HEK293 (cell line): ENCODE measurements around the gene NAALADL2.

Source experiments
- CTCF ChIA-PET: fragments of 350-600 bp; formaldehyde crosslinking; extraction: SDS; loops from one replicate; lab custom pipeline; 2021; ENCODE audit warnings: antibody characterized with exemption; lab: Yijun Ruan, JAX
- POLR2A ChIA-PET: fragments of 300-600 bp; formaldehyde crosslinking; extraction: SDS; loops from one replicate; lab custom pipeline; 2020; ENCODE audit warnings: antibody characterized with exemption, inconsistent platforms; lab: Yijun Ruan, JAX
- H3K27ac ChIP-seq: fragments of 200-500 bp; sonication (Bioruptor generic); 2 replicates; pipeline ENCODE4 v1.5.1; 2014; ENCODE audit warnings: low read depth, low read length, control low read depth, inconsistent platforms; ENCODE audit errors: extremely low read depth
- H3K36me3 ChIP-seq, 2 experiments: fragments of 200-500 bp in 1 of 2; sonication (Bioruptor generic) in 1 of 2; 1 replicate in 1 of 2; 2 replicates in 1 of 2; pipeline ENCODE4 v1.5.1; 2014 to 2017; ENCODE audit warnings: inconsistent platforms in 2 of 2, low read length in 2 of 2; ENCODE audit not compliant: control insufficient read depth in 2 of 2, insufficient read depth in 1 of 2
- H3K4me1 ChIP-seq: fragments of 200-500 bp; sonication (Bioruptor generic); 2 replicates; pipeline ENCODE4 v1.5.1; 2014; ENCODE audit warnings: mild to moderate bottlenecking, low read length, inconsistent platforms; ENCODE audit not compliant: control insufficient read depth, insufficient read depth
- H3K4me3 ChIP-seq: 2 replicates; pipeline ENCODE4 v1.5.1; 2011; ENCODE audit warnings: low read depth, mild to moderate bottlenecking, control low read depth, low read length, moderate library complexity
- H3K9me3 ChIP-seq: fragments of 200-500 bp; sonication (Bioruptor generic); 2 replicates; pipeline ENCODE4 v1.5.1; 2014; ENCODE audit warnings: low read depth, low read length, inconsistent platforms; ENCODE audit not compliant: control insufficient read depth, insufficient read depth
- ATF2 ChIP-seq: fragments of 450-650 bp; formaldehyde crosslinking; IDR thresholded peaks from 2 replicates; pipeline ENCODE4 v1.5.1; 2016; ENCODE audit warnings: missing biosample characterization, missing genetic modification characterization, low read depth
- ELK4 ChIP-seq: IDR thresholded peaks from 2 replicates; pipeline ENCODE4 v1.6.1; 2011; ENCODE audit warnings: mild to moderate bottlenecking, low read depth, low read length, borderline replicate concordance
- GLIS2 ChIP-seq: fragments of 450-650 bp; formaldehyde crosslinking; IDR thresholded peaks from 2 replicates; pipeline ENCODE4 v1.5.1; 2016; ENCODE audit warnings: missing biosample characterization, missing genetic modification characterization
- MZF1 ChIP-seq: fragments of 450-650 bp; formaldehyde crosslinking; IDR thresholded peaks from 2 replicates; pipeline ENCODE4 v1.5.1; 2017; ENCODE audit warnings: missing biosample characterization, missing genetic modification characterization, borderline replicate concordance
- PRDM6 ChIP-seq: fragments of 450-650 bp; formaldehyde crosslinking; IDR thresholded peaks from 2 replicates; pipeline ENCODE4 v1.5.1; 2017; ENCODE audit warnings: missing biosample characterization, missing genetic modification characterization
- SP2 ChIP-seq: fragments of 450-650 bp; formaldehyde crosslinking; IDR thresholded peaks from 2 replicates; pipeline ENCODE4 v1.5.1; 2016; ENCODE audit warnings: missing biosample characterization, missing genetic modification characterization
- SP3 ChIP-seq: fragments of 450-650 bp; formaldehyde crosslinking; IDR thresholded peaks from 2 replicates; pipeline ENCODE4 v1.5.1; 2016; ENCODE audit warnings: missing biosample characterization, missing genetic modification characterization
- ZBTB17 ChIP-seq: fragments of 450-650 bp; formaldehyde crosslinking; IDR thresholded peaks from 2 replicates; pipeline ENCODE4 v1.5.1; 2016; ENCODE audit warnings: missing biosample characterization, missing genetic modification characterization
- ZFHX2 ChIP-seq: fragments of 450-650 bp; formaldehyde crosslinking; conservative IDR thresholded peaks from 2 replicates; pipeline ENCODE4 v1.5.1; 2016; ENCODE audit warnings: missing biosample characterization, missing genetic modification characterization
- ZNF239 ChIP-seq: fragments of 450-650 bp; formaldehyde crosslinking; IDR thresholded peaks from 2 replicates; pipeline ENCODE4 v1.5.1; 2016; ENCODE audit warnings: missing biosample characterization, missing genetic modification characterization
- ZNF248 ChIP-seq: fragments of 450-650 bp; formaldehyde crosslinking; IDR thresholded peaks from 2 replicates; pipeline ENCODE4 v1.5.1; 2017; ENCODE audit warnings: missing biosample characterization, missing genetic modification characterization
- ZNF26 ChIP-seq: fragments of 450-650 bp; formaldehyde crosslinking; IDR thresholded peaks from 2 replicates; pipeline ENCODE4 v1.5.1; 2016; ENCODE audit warnings: missing biosample characterization, missing genetic modification characterization
- ZNF274 ChIP-seq, 2 experiments: fragments of 200-500 bp in 1 of 2; fragments of 450-650 bp in 1 of 2; sonication (Bioruptor generic) in 1 of 2; formaldehyde crosslinking in 1 of 2; IDR thresholded peaks; 2 replicates each; pipeline versions ENCODE4 v1.5.1 to v1.6.1; 2014 to 2016; ENCODE audit warnings: borderline replicate concordance in 1 of 2, inconsistent platforms in 1 of 2, low read length in 1 of 2, missing biosample characterization in 1 of 2, missing genetic modification characterization in 1 of 2
- ZNF335 ChIP-seq: fragments of 450-650 bp; formaldehyde crosslinking; conservative IDR thresholded peaks from 2 replicates; pipeline ENCODE4 v1.5.1; 2016; ENCODE audit warnings: missing biosample characterization, missing genetic modification characterization
- ZNF354C ChIP-seq: fragments of 450-650 bp; formaldehyde crosslinking; IDR thresholded peaks from 2 replicates; pipeline ENCODE4 v1.5.1; 2016; ENCODE audit warnings: missing biosample characterization, missing genetic modification characterization, low read depth, borderline replicate concordance
- ZNF37A ChIP-seq: fragments of 450-650 bp; IDR thresholded peaks from 2 replicates; pipeline ENCODE4 v1.5.1; 2018; ENCODE audit warnings: missing biosample characterization, missing genetic modification characterization
- ZNF701 ChIP-seq: fragments of 450-650 bp; formaldehyde crosslinking; IDR thresholded peaks from 2 replicates; pipeline ENCODE4 v1.5.1; 2016; ENCODE audit warnings: missing biosample characterization, missing genetic modification characterization
- ZNF785 ChIP-seq: fragments of 450-650 bp; formaldehyde crosslinking; IDR thresholded peaks from 2 replicates; pipeline ENCODE4 v1.5.1; 2016; ENCODE audit warnings: missing biosample characterization, missing genetic modification characterization

Gene NAALADL2

GRCh38 chr3:175273573-175273972 is 414.4 kb downstream of the NAALADL2 start (continued):
- no peak for TF ChIP-seq ZNF26 (tag by site-specific recombination)
- no peak for TF ChIP-seq SP2 (tag by site-specific recombination)
- no peak for TF ChIP-seq ZNF785 (tag by site-specific recombination)

- POLR2A ChIA-PET, result no interaction called here
- H3K4me3 ChIP-seq, result no peak overlapping the region
- CTCF ChIA-PET, result no interaction called here
These were observed 414.9 kb downstream of the NAALADL2 start for GRCh38 chr3:175274056-175274455.

GRCh38 chr3:175274474-175275218 is 415.5 kb downstream of the NAALADL2 start:
- ChIA-PET POLR2A (no interaction called here), CTCF (interaction anchor here (0.7 kb wide), 1 partner anchor 56 kb away, joined by 3 read pairs; no protein-coding TSS in a partner anchor)

More at GRCh38 chr3:175274056-175274455, 414.9 kb downstream of the NAALADL2 start:
- H3K9me3 ChIP-seq, result no peaks in the 10 kb centered on the region
- H3K36me3 ChIP-seq, result no peaks in the 10 kb centered on the region
- H3K27ac ChIP-seq, result no peak overlapping the region
- H3K4me1 ChIP-seq, result peaks cover 7% of the 10 kb centered on the region; the same call in 1 of the 2 replicates
- TF ChIP-seq MZF1 (tag by site-specific recombination) (0 out of 2 replicates have a peak, but pooled peaks have one; percentile 30), ZNF274 (IDR thresholded peaks at IDR 0.05; ENCODE audit: low read length) (no peak), ZNF274 (tag by site-specific recombination; IDR thresholded peaks at IDR 0.05; ENCODE audit: borderline replicate concordance) (no peak)

GRCh38 chr3:175278680-175279079 is 419.5 kb downstream of the NAALADL2 start:
- no peak for TF ChIP-seq ZNF335 (tag by site-specific recombination)
- TF ChIP-seq ZNF248 (tag by site-specific recombination), result no peak
- TF ChIP-seq ZBTB17 (tag by site-specific recombination), result no peak
- no peak for TF ChIP-seq ZNF701 (tag by site-specific recombination)
- TF ChIP-seq ELK4, result no peak
- TF ChIP-seq ZNF37A, result no peak
- TF ChIP-seq ATF2 (tag by site-specific recombination), result no peak
- Histone ChIP-seq H3K36me3 (no peaks in the 10 kb centered on the region), H3K27ac (no peak overlapping the region), H3K4me3 (no peak overlapping the region), H3K9me3 (no peaks in the 10 kb centered on the region), H3K4me1 (no peaks in the 10 kb centered on the region)
- ChIA-PET POLR2A (no interaction called here), CTCF (no interaction called here)

More at GRCh38 chr3:175274474-175275218, 415.5 kb downstream of the NAALADL2 start:
- Histone ChIP-seq H3K27ac (no peak overlapping the region), H3K4me3 (no peak overlapping the region)
- TF ChIP-seq SP3 (tag by site-specific recombination) (no peak), PRDM6 (0 out of 2 replicates have a peak, but pooled peaks have one; percentile 9), ZFHX2 (no peak), ZNF239 (tag by site-specific recombination) (no peak), GLIS2 (no peak), ZNF354C (tag by site-specific recombination) (no peak)
- TF ChIP-seq, all 188 proteins: peak for 1
- H3K4me1 ChIP-seq, result peaks cover 7% of the 10 kb centered on the region; the same call in 1 of the 2 replicates
- H3K36me3 ChIP-seq, result no peaks in the 10 kb centered on the region
- no peaks in the 10 kb centered on the region for H3K9me3 ChIP-seq
